ENCODE measurements around the gene FBXL7.

- no peak for TF ChIP-seq CTCF (IDR thresholded peaks at IDR 0.05; ENCODE audit: low read length)
- no peak for TF ChIP-seq EZH2 (IDR thresholded peaks at IDR 0.05; ENCODE audit: borderline replicate concordance, low read length)
Observed at GRCh38 chr5:15704397-15704947, 204.5 kb downstream of the FBXL7 start.
